HEK293T (cell line): ENCODE data around the gene MEAK7.

ENCODE experiments used
- ELF4 ChIP-seq: fragments of 450-650 bp; IDR thresholded peaks from 2 replicates; pipeline ENCODE4 v1.6.1; 2017; ENCODE audit warnings: antibody characterized with exemption
- FOXA1 ChIP-seq: fragments of 450-650 bp; IDR thresholded peaks from 2 replicates; pipeline ENCODE4 v1.6.1; 2016; ENCODE audit warnings: mild to moderate bottlenecking
- FOXK2 ChIP-seq: fragments of 450-650 bp; IDR thresholded peaks from 2 replicates; pipeline ENCODE4 v1.6.1; 2016; ENCODE audit warnings: mild to moderate bottlenecking
- HDGF ChIP-seq: fragments of 450-650 bp; IDR thresholded peaks from 2 replicates; pipeline ENCODE4 v1.6.1; 2017; ENCODE audit warnings: antibody characterized with exemption, borderline replicate concordance
- LEF1 ChIP-seq: fragments of 450-650 bp; IDR thresholded peaks from 2 replicates; pipeline ENCODE4 v1.6.1; 2017; ENCODE audit warnings: mild to moderate bottlenecking, borderline replicate concordance
- NFRKB ChIP-seq: fragments of 450-650 bp; IDR thresholded peaks from 2 replicates; pipeline ENCODE4 v1.6.1; 2016; ENCODE audit warnings: mild to moderate bottlenecking, moderate library complexity
- SP1 ChIP-seq: fragments of 450-650 bp; IDR thresholded peaks from 2 replicates; pipeline ENCODE4 v1.6.1; 2017
- SUZ12 ChIP-seq: fragments of 450-650 bp; IDR thresholded peaks from 2 replicates; pipeline ENCODE4 v1.6.1; 2016; ENCODE audit warnings: mild to moderate bottlenecking
- TARDBP ChIP-seq: fragments of 450-650 bp; IDR thresholded peaks from 2 replicates; pipeline ENCODE4 v1.6.1; 2016
- ZNF384 ChIP-seq: fragments of 450-650 bp; IDR thresholded peaks from 2 replicates; pipeline ENCODE4 v1.6.1; 2016

- TF ChIP-seq FOXK2: no peak
- no peak for TF ChIP-seq SP1
- TF ChIP-seq ELF4: no peak
- TF ChIP-seq TARDBP: no peak
- TF ChIP-seq SUZ12: no peak
- no peak for TF ChIP-seq HDGF
- TF ChIP-seq FOXA1: no peak
- no peak for TF ChIP-seq LEF1
- no peak for TF ChIP-seq NFRKB
- no peak for TF ChIP-seq ZNF384
Observed at GRCh38 chr16:84464116-84464515, 40.3 kb downstream of the MEAK7 start.
